Renal cortical epithelial cell (primary cell): ENCODE measurements around the gene MRPS21. TPM values are rescaled to one million over a fixed set of nuclear protein-coding genes. Genes with fewer than 3 reads are reported as not detected.
"Not testable (repeated sequence)": the region's sequence is repeated elsewhere in the genome, so short reads cannot be mapped to it uniquely, and the experiment has no call there.

Experiments used
- DNase-seq: peaks from one replicate; pipeline ENCODE4 v3.0.0-alpha.2; 2011; ENCODE audit warnings: low read depth
- total RNA-seq: library from RNA; depleted of rRNA; stranded (reverse); fragments of >200 nt; gene quantifications from 2 replicates; pipeline ENCODE4 v1.2.3, GENCODE V29; 2014

Gene MRPS21
- total RNA-seq, 1 donor from 2014 or later, result 50.2 TPM

- DNase-seq, result peak; percentile 61
Observed at GRCh38 chr1:150281221-150281757, 12.4 kb upstream of the MRPS21 start.

- DNase-seq, result peak; percentile 98
Observed at GRCh38 chr1:150281758-150282557, 11.7 kb upstream of the MRPS21 start, which contains the start of gene CIART. Gene CIART (plus strand): TSS chr1:150282554. CDS start chr1:150283268, 714 bp downstream.

GRCh38 chr1:150282558-150282958 lies 11.1 kb upstream of the MRPS21 start:
- no peak for DNase-seq

GRCh38 chr1:150283260-150283659 lies 10.4 kb upstream of the MRPS21 start:
- no peak for DNase-seq

- no peak for DNase-seq
Observed at GRCh38 chr1:150288382-150288781, 5.3 kb upstream of the MRPS21 start.

- no peak for DNase-seq
Observed at GRCh38 chr1:150288822-150289221, 4.8 kb upstream of the MRPS21 start.

- no peak for DNase-seq
Observed at GRCh38 chr1:150295476-150295875, 1.8 kb downstream of the MRPS21 start.

- peak; percentile 29 for DNase-seq
Observed at GRCh38 chr1:150299716-150300115, 6.1 kb downstream of the MRPS21 start.

GRCh38 chr1:150302338-150302737 lies 8.7 kb downstream of the MRPS21 start:
- DNase-seq, result no peak

- no peak for DNase-seq
Observed at GRCh38 chr1:150302902-150303301, 9.2 kb downstream of the MRPS21 start.

GRCh38 chr1:150308585-150308984 lies 14.9 kb downstream of the MRPS21 start:
- DNase-seq, result not testable (repeated sequence)

GRCh38 chr1:150309758-150310508 lies 16.3 kb downstream of the MRPS21 start:
- DNase-seq, result no peak

GRCh38 chr1:150311762-150312161 lies 18.1 kb downstream of the MRPS21 start:
- DNase-seq, result no peak

GRCh38 chr1:150314691-150315090 lies 21.0 kb downstream of the MRPS21 start:
- not testable (repeated sequence) for DNase-seq

- DNase-seq, result no peak
Observed at GRCh38 chr1:150320667-150320978, 27.0 kb downstream of the MRPS21 start.

GRCh38 chr1:150321826-150322166 lies 28.1 kb downstream of the MRPS21 start:
- no peak for DNase-seq

GRCh38 chr1:150322310-150322709 lies 28.6 kb downstream of the MRPS21 start:
- DNase-seq, result no peak

- no peak for DNase-seq
Observed at GRCh38 chr1:150332651-150333290, 39.1 kb downstream of the MRPS21 start.

- no peak for DNase-seq
Observed at GRCh38 chr1:150346316-150346715, 52.7 kb downstream of the MRPS21 start.

- no peak for DNase-seq
Observed at GRCh38 chr1:150352866-150353265, 59.2 kb downstream of the MRPS21 start.
